Measurements from ENCODE around the gene ZFYVE28.

DNA sequence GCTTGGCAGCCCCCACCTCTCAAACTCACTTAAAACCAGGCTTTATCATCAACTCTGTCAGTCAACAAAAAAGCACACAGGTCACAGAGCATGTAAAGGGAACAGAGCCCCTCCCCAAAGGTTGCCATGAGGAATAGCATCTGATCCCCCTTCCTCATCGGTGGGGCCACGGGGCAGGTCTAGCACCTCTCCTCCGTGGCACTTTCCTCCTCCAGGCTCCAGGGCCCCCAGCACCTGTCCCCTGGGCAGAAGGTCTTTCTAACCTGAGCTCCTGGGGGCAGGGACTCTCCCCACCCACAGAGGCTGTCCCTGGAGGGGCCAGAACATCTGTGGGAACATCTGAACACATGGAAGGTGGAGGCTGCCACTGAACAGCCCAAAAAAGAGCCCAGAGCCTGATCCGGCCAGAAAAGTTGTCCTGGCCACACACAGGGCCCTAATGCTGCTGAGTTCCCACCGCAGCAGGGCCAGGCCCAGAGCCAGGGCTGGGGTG lies 65.7 kb downstream of the ZFYVE28 start:
- TF ChIP-seq, protein P1, sequence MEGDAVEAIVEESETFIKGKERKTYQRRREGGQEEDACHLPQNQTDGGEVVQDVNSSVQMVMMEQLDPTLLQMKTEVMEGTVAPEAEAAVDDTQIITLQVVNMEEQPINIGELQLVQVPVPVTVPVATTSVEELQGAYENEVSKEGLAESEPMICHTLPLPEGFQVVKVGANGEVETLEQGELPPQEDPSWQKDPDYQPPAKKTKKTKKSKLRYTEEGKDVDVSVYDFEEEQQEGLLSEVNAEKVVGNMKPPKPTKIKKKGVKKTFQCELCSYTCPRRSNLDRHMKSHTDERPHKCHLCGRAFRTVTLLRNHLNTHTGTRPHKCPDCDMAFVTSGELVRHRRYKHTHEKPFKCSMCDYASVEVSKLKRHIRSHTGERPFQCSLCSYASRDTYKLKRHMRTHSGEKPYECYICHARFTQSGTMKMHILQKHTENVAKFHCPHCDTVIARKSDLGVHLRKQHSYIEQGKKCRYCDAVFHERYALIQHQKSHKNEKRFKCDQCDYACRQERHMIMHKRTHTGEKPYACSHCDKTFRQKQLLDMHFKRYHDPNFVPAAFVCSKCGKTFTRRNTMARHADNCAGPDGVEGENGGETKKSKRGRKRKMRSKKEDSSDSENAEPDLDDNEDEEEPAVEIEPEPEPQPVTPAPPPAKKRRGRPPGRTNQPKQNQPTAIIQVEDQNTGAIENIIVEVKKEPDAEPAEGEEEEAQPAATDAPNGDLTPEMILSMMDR (IDR thresholded peaks at IDR 0.05 in 2 of 3, conservative IDR thresholded peaks at IDR 0.05 in 1 of 3; ENCODE audit: borderline replicate concordance in 1 of 3, insufficient read depth in 1 of 3, low read depth in 2 of 3, low read length in 2 of 3), result no peak
- TF ChIP-seq, protein P2, sequence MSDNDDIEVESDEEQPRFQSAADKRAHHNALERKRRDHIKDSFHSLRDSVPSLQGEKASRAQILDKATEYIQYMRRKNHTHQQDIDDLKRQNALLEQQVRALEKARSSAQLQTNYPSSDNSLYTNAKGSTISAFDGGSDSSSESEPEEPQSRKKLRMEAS (IDR thresholded peaks at IDR 0.05), result no peak
- no peak for TF ChIP-seq CBX3 (IDR thresholded peaks at IDR 0.05; ENCODE audit: low read depth)
- no peak for TF ChIP-seq POLR2A (IDR thresholded peaks at IDR 0.05; ENCODE audit: borderline replicate concordance, extremely low read depth, insufficient read depth, insufficient read length)
- TF ChIP-seq EZH2phosphoT487 (IDR thresholded peaks at IDR 0.05; ENCODE audit: borderline replicate concordance), result no peak
- no peak for TF ChIP-seq EGR1 (IDR thresholded peaks at IDR 0.05; ENCODE audit: low read depth)
- no peak for TF ChIP-seq CEBPB (IDR thresholded peaks at IDR 0.05; ENCODE audit: low read depth)
- TF ChIP-seq JUND (IDR thresholded peaks at IDR 0.05), result no peak

Data from HCT116 (cell line).